GM12878 (cell line): ENCODE results near the gene C1QTNF3. TPM values are rescaled to one million over a fixed set of nuclear protein-coding genes. Genes with fewer than 3 reads are reported as not detected.

Experiments
- ATAC-seq: fragments of 200-7000 bp; cut with Tn5 transposase; 3 replicates; pipeline ENCODE4 v1.9.1; 2020; ENCODE audit warnings: mild to moderate bottlenecking, moderate library complexity
- BruUV-seq: library from RNA; stranded (reverse); fragments of 400-500 nt; replicated peaks from 2 replicates; lab custom pipeline; 2021; lab: Mats Ljungman, UMichigan
- CTCF ChIA-PET: fragments of 300-600 bp; sonication (Branson Sonifier 250); formaldehyde crosslinking; extraction: SDS; loops from one replicate; lab custom pipeline; 2021; ENCODE audit warnings: inconsistent platforms; lab: Yijun Ruan, JAX
- POLR2A ChIA-PET: fragments of 350-600 bp; formaldehyde crosslinking; extraction: SDS; loops from one replicate; lab custom pipeline; 2021; ENCODE audit warnings: inconsistent platforms; lab: Charles Lee
- RAD21 ChIA-PET: fragments of 300-600 bp; sonication (Branson Sonifier 250); formaldehyde crosslinking; loops from one replicate; lab custom pipeline; 2023; ENCODE audit warnings: antibody characterized with exemption; ENCODE audit not compliant: unreplicated experiment; lab: Charles Lee
- SMC1A ChIA-PET: fragments of 300-600 bp; sonication (Branson Sonifier 250); formaldehyde crosslinking; loops from one replicate; lab custom pipeline; 2023; ENCODE audit not compliant: unreplicated experiment, uncharacterized antibody; lab: Charles Lee
- DNase-seq: peaks from one replicate; pipeline ENCODE4 v3.0.0-alpha.2; 2011; ENCODE audit warnings: low read depth, low spot score
- FAIRE-seq: peaks from 3 replicates; lab custom pipeline; 2011; peaks lifted over from hg19 to GRCh38; lab: Jason Lieb, UNC
- H2AFZ ChIP-seq: 2 replicates; pipeline ENCODE4 v1.6.0; 2011; ENCODE audit warnings: low read depth, low read length, control low read depth; ENCODE audit not compliant: control insufficient read depth
- H3K27ac ChIP-seq: 2 replicates; pipeline ENCODE4 v1.5.1; 2011; ENCODE audit warnings: control low read depth; ENCODE audit not compliant: control insufficient read depth, insufficient read depth
- H3K27me3 ChIP-seq, 2 experiments: replicated peaks in 1 of 2; 2 replicates each; pipeline versions ENCODE4 v1.6.0 to v1.6.1; 2011; ENCODE audit warnings: low read length in 1 of 2; ENCODE audit not compliant: control insufficient read depth in 2 of 2, insufficient read depth in 2 of 2
- H3K36me3 ChIP-seq, 2 experiments: 2 replicates each; pipeline ENCODE4 v1.5.1; 2011; ENCODE audit warnings: low read length in 1 of 2; ENCODE audit not compliant: control insufficient read depth in 2 of 2, insufficient read depth in 2 of 2
- H3K4me1 ChIP-seq: 2 replicates; pipeline ENCODE4 v1.6.1; 2011; ENCODE audit warnings: mild to moderate bottlenecking, low read length, moderate library complexity, mixed read lengths; ENCODE audit not compliant: control insufficient read depth, insufficient read depth
- H3K4me2 ChIP-seq: 2 replicates; pipeline ENCODE4 v1.6.0; 2011; ENCODE audit warnings: control low read depth; ENCODE audit not compliant: control insufficient read depth, insufficient read depth
- H3K4me3 ChIP-seq: fragments of 200-600 bp; sonication (generic); 2 replicates; pipeline ENCODE4 v1.5.1; 2016
- H3K79me2 ChIP-seq: 2 replicates; pipeline ENCODE4 v1.6.0; 2011; ENCODE audit warnings: low read length; ENCODE audit not compliant: control insufficient read depth, insufficient read depth
- H3K9ac ChIP-seq: 2 replicates; pipeline ENCODE4 v1.8.0; 2011; ENCODE audit warnings: low read length, control low read depth, mixed read lengths; ENCODE audit not compliant: control insufficient read depth, insufficient read depth
- H3K9me3 ChIP-seq: replicated peaks from 3 replicates; pipeline ENCODE4 v1.5.1; 2011; ENCODE audit warnings: mild to moderate bottlenecking, low read length; ENCODE audit not compliant: control insufficient read depth, insufficient read depth
- H4K20me1 ChIP-seq: 2 replicates; pipeline ENCODE4 v1.6.0; 2011; ENCODE audit not compliant: control insufficient read depth, insufficient read depth
- CHD1 ChIP-seq: IDR thresholded peaks from 2 replicates; pipeline ENCODE4 v1.6.1; 2012; ENCODE audit warnings: low read depth, low read length, improper control_type of control experiment
- JUNB ChIP-seq: IDR thresholded peaks from 2 replicates; pipeline ENCODE4 v1.6.1; 2016; ENCODE audit warnings: antibody characterized with exemption, mild to moderate bottlenecking
- SREBF1 ChIP-seq: IDR thresholded peaks from 2 replicates; pipeline ENCODE4 v1.6.1; 2012; ENCODE audit warnings: mild to moderate bottlenecking, low read length
- ZBED1 ChIP-seq: IDR thresholded peaks from 2 replicates; pipeline ENCODE4 v1.6.1; 2016; ENCODE audit warnings: borderline replicate concordance
- ZSCAN29 ChIP-seq: fragments of 450-650 bp; IDR thresholded peaks from 2 replicates; pipeline ENCODE4 v1.6.1; 2017; ENCODE audit warnings: mild to moderate bottlenecking, moderate library complexity
- WGBS: methylation state at CpG from one replicate; pipeline ENCODE4 v1.1.6; 2016; ENCODE audit warnings: low lambda C conversion rate; ENCODE audit not compliant: insufficient replicate concordance, insufficient coverage; ENCODE audit errors: missing lambda C conversion rate; 5-methylcytosine and 5-hydroxymethylcytosine counted together
- in situ Hi-C: fragments of 300-500 bp; cut with MboI; formaldehyde crosslinking; loops from 9 replicates; pipeline ENCODE4 v1.14.3; 2018; ENCODE audit warnings: mixed read lengths
- intact Hi-C: fragments of 100-400 bp; cut with micrococcal nuclease; formaldehyde crosslinking; loops from one replicate; pipeline ENCODE4 v1.14.2; 2022; ENCODE audit not compliant: unreplicated experiment
- polyA plus RNA-seq, 11 experiments: library from polyadenylated mRNA; depleted of rRNA in 4 of 11; unstranded in 6 of 11; stranded (reverse) in 5 of 11; fragments of >200 nt; fragmentation: Nextera tagmentation in 4 of 11; fragmentation: Illumina TruSeq in 1 of 11; extraction: Ambion mirVana in 4 of 11; extraction: Trizol in 1 of 11; gene quantifications; 1 replicate in 1 of 11; 2 replicates in 10 of 11; pipeline versions ENCODE4 v1.2.1 to v1.2.3, GENCODE V29; 2011 to 2016; ENCODE audit warnings: inconsistent platforms in 2 of 11, missing spikeins in 2 of 11, low read depth in 1 of 11
- total RNA-seq, 4 experiments: library from RNA; depleted of rRNA in 3 of 4; stranded (reverse); fragments of >200 nt in 3 of 4; fragmentation: Illumina TruSeq in 1 of 4; extraction: Trizol in 1 of 4; gene quantifications; 2 replicates each; pipeline versions ENCODE4 v1.2.1 to v1.2.3, GENCODE V29; 2013 to 2021
- TF ChIP-seq, protein P1 (sequence below): fragments of 450-650 bp; IDR thresholded peaks from 2 replicates; pipeline ENCODE4 v1.6.1; 2018; ENCODE audit warnings: borderline replicate concordance, mild to moderate bottlenecking; ENCODE audit not compliant: partially characterized antibody
- TF ChIP-seq, protein P2 (sequence below): fragments of 450-650 bp; IDR thresholded peaks from 2 replicates; pipeline ENCODE4 v1.6.1; 2017; ENCODE audit warnings: low read depth, mild to moderate bottlenecking, moderate library complexity

Gene C1QTNF3
- total and polyA plus RNA-seq, 10 of the 15 experiments (the other 5 are each of a cell fraction or from before 2014, with no cell fraction given): 0.39 to 6.3 (median 1.3) TPM

GRCh38 chr5:34062419-34062818 lies 19.4 kb upstream of the C1QTNF3 start:
- ChIA-PET SMC1A (no interaction called here), CTCF (no interaction called here), POLR2A (no interaction called here), RAD21 (no interaction called here)
- intact Hi-C loops (no loop called here), in situ Hi-C loops (no loop called here)
- FAIRE-seq (no peak), DNase-seq (no peak), ATAC-seq (no peak)
- Histone ChIP-seq H3K36me3 (no peaks in the 10 kb centered on the region), H3K27me3 (no peaks in the 10 kb centered on the region), H3K4me3 (no peak overlapping the region), H3K9me3 (no peaks in the 10 kb centered on the region; the same call in 1 of the 3 replicates), H3K9ac (no peak overlapping the region), H3K27ac (no peak overlapping the region), H4K20me1 (no peaks in the 10 kb centered on the region), H3K79me2 (no peaks in the 10 kb centered on the region), H2AFZ (no peak overlapping the region), H3K4me2 (no peak overlapping the region), H3K4me1 (no peaks in the 10 kb centered on the region)
- 60% methylated on average over 3 of the region's 3 CpGs for WGBS
- no peak for TF ChIP-seq CHD1
- no TSS peak for BruUV-seq

DNA sequence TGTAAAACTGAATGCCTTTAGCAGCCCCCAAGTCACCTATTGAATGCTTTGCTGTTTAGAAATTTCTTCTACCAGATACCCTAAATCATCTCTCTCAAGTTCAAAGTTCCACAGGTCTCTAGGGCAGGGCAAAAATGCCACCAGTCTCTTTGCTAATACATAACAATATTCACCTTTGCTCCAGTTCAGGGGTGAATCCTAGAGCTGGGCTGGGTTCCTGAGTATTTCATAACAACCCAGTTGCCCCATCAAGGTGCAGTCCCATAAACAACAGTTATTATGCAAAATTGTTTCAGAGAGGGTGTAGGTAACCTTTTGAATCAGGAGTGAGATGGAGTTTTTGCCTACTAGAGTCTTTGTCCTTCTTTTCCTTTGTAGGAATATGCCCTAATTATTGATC lies 19.0 kb upstream of the C1QTNF3 start:
- BruUV-seq: no TSS peak
- H3K79me2 ChIP-seq: no peaks in the 10 kb centered on the region
- TF ChIP-seq, protein P1, sequence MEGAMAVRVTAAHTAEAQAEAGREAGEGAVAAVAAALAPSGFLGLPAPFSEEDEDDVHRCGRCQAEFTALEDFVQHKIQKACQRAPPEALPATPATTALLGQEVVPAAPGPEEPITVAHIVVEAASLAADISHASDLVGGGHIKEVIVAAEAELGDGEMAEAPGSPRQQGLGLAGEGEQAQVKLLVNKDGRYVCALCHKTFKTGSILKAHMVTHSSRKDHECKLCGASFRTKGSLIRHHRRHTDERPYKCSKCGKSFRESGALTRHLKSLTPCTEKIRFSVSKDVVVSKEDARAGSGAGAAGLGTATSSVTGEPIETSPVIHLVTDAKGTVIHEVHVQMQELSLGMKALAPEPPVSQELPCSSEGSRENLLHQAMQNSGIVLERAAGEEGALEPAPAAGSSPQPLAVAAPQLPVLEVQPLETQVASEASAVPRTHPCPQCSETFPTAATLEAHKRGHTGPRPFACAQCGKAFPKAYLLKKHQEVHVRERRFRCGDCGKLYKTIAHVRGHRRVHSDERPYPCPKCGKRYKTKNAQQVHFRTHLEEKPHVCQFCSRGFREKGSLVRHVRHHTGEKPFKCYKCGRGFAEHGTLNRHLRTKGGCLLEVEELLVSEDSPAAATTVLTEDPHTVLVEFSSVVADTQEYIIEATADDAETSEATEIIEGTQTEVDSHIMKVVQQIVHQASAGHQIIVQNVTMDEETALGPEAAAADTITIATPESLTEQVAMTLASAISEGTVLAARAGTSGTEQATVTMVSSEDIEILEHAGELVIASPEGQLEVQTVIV: no peak
- TF ChIP-seq ZBED1: no peak
- no peak for TF ChIP-seq SREBF1
- no peak for TF ChIP-seq ZSCAN29
- TF ChIP-seq JUNB: no peak
- TF ChIP-seq, protein P2, sequence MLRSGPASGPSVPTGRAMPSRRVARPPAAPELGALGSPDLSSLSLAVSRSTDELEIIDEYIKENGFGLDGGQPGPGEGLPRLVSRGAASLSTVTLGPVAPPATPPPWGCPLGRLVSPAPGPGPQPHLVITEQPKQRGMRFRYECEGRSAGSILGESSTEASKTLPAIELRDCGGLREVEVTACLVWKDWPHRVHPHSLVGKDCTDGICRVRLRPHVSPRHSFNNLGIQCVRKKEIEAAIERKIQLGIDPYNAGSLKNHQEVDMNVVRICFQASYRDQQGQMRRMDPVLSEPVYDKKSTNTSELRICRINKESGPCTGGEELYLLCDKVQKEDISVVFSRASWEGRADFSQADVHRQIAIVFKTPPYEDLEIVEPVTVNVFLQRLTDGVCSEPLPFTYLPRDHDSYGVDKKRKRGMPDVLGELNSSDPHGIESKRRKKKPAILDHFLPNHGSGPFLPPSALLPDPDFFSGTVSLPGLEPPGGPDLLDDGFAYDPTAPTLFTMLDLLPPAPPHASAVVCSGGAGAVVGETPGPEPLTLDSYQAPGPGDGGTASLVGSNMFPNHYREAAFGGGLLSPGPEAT: no peak
- FAIRE-seq: no peak
- H3K36me3 ChIP-seq: no peaks in the 10 kb centered on the region
- no peak overlapping the region for H3K27ac ChIP-seq
- no peaks in the 10 kb centered on the region for H4K20me1 ChIP-seq
- RAD21 ChIA-PET: no interaction called here
- H3K4me1 ChIP-seq: no peaks in the 10 kb centered on the region
- intact Hi-C loops: no loop called here
- no peaks in the 10 kb centered on the region; the same call in 1 of the 3 replicates for H3K9me3 ChIP-seq
- DNase-seq: no peak
- no peak overlapping the region for H3K9ac ChIP-seq
- SMC1A ChIA-PET: no interaction called here
- H3K4me3 ChIP-seq: no peak overlapping the region
- in situ Hi-C loops: no loop called here
- ATAC-seq: no peak
- POLR2A ChIA-PET: no interaction called here
- H3K27me3 ChIP-seq: no peaks in the 10 kb centered on the region
- H3K4me2 ChIP-seq: no peak overlapping the region
- CTCF ChIA-PET: no interaction called here
- no peak overlapping the region for H2AFZ ChIP-seq
